SK-N-MC (cell line): Measurements from ENCODE around the gene EPAS1.

Experiments
- DNase-seq: peaks from one replicate; pipeline ENCODE4 v3.0.0-alpha.2; 2011; ENCODE audit warnings: low read depth, low spot score
- H3K27ac ChIP-seq: fragments of 200-600 bp; sonication (generic); 2 replicates; pipeline ENCODE4 v1.5.1; 2016; ENCODE audit warnings: mixed run types
- H3K36me3 ChIP-seq: fragments of 200-600 bp; sonication (generic); 2 replicates; pipeline ENCODE4 v1.6.1; 2017; ENCODE audit warnings: antibody characterized with exemption, low read length, mixed read lengths; ENCODE audit not compliant: insufficient read depth
- H3K4me3 ChIP-seq: fragments of 200-600 bp; sonication (generic); 2 replicates; pipeline ENCODE4 v1.5.1; 2016
- H3K9ac ChIP-seq: fragments of 200-600 bp; sonication (generic); 2 replicates; pipeline ENCODE4 v1.8.0; 2017; ENCODE audit warnings: mixed run types, mixed read lengths; ENCODE audit not compliant: insufficient read length
- H3K9me3 ChIP-seq: fragments of 200-600 bp; sonication (generic); 2 replicates; pipeline ENCODE4 v1.6.1; 2017; ENCODE audit warnings: low read depth, mild to moderate bottlenecking, antibody characterized with exemption, low read length, moderate library complexity, mixed read lengths
- EZH2 ChIP-seq: fragments of 200-600 bp; sonication (generic); IDR thresholded peaks from one replicate; pipeline ENCODE4 v1.6.1; 2017; ENCODE audit warnings: antibody characterized with exemption
- FOXP2 ChIP-seq: optimal IDR thresholded peaks from 2 replicates; pipeline ENCODE3; 2011; ENCODE audit warnings: mild to moderate bottlenecking, moderate library complexity; ENCODE audit not compliant: insufficient read depth; ENCODE audit errors: extremely low read length, control extremely low read depth
- POLR2AphosphoS5 ChIP-seq: IDR thresholded peaks from 2 replicates; pipeline ENCODE4 v1.6.1; 2012; ENCODE audit warnings: mild to moderate bottlenecking, low read depth, low read length, borderline replicate concordance

Gene EPAS1

DNA sequence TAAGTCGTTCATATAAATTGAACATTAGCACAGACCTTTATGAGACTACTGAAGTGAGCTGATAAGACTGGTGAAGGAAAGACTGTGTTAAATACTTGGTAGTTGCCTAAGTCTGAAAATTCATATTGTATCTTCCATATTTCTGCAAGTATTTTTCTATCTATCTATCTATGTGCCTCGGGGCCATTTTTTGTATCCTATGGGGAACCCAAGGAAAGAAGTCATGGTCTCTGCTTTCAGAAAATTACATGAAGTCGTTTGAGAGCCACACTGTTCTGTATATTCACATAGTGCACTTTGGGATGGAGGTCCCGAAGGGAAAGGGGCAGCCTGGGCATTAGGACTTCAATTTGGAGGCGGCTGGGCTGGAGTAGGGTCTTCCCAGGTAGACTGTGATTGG lies 89.6 kb downstream of the EPAS1 start:
- peak overlapping the region; percentile 72 for H3K27ac ChIP-seq
- DNase-seq: no peak
- H3K9me3 ChIP-seq: no peaks in the 10 kb centered on the region
- H3K36me3 ChIP-seq: no peaks in the 10 kb centered on the region
- peak overlapping the region; percentile 39 for H3K4me3 ChIP-seq
- TF ChIP-seq FOXP2 (no peak), EZH2 (no peak), POLR2AphosphoS5 (no peak)
- H3K9ac ChIP-seq: no peak overlapping the region

DNA sequence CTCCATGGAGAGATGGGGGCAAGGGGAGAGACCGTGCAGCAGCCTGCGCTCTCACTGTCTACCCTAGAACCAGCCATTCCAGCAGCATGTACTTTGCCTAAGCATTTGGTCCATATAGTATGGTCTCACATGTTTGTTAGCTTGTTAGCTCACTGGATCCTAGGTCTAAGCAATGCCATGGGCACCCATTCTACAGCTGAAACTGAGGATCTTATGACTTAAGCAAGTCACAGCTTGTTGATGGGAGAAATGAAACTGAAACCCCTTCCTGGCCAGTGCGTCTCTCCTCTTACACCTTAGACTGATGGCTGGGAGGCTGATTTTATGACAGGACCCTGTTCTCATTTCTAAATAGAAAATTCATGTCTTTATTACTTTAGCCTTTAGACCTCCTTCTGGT lies 90.1 kb downstream of the EPAS1 start:
- Histone ChIP-seq H3K27ac (no peak overlapping the region), H3K36me3 (no peaks in the 10 kb centered on the region), H3K9ac (no peak overlapping the region), H3K4me3 (no peak overlapping the region), H3K9me3 (no peaks in the 10 kb centered on the region)
- TF ChIP-seq FOXP2 (no peak), EZH2 (no peak), POLR2AphosphoS5 (no peak)
- DNase-seq: no peak

DNA sequence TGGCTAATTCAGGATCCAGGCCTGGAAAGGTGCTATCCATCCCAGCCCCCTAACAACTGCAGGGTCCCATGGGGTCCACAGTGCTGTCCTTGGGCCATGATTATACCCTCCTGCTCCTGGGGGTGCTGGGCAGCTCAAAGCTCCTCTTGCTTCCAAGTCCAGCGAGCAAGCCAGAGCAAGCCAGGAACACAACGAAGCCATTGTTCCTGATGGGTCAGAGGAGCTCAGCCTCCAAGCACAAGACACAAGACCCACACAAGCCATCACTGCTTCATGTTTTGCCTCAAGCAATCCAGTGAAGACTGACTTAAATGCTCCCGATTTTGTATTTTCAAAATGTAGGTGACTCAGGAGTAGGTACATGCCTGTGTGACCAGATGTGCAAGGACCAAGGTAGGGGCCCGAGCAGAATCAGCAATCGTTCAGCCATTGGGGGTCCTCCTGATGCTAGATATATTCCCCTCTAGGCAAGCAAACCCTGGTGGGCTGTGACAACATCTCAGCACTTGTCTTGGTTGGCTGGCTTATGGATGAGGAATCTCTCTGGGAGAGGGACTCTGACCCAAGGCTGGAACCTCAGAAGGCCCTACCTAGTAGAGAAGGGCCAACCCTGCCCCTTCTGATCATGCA lies 90.8 kb downstream of the EPAS1 start:
- Histone ChIP-seq H3K9ac (no peak overlapping the region), H3K27ac (no peak overlapping the region), H3K4me3 (no peak overlapping the region), H3K9me3 (no peaks in the 10 kb centered on the region), H3K36me3 (no peaks in the 10 kb centered on the region)
- no peak for DNase-seq
- no peak for TF ChIP-seq POLR2AphosphoS5
- no peak for TF ChIP-seq EZH2
- no peak for TF ChIP-seq FOXP2

DNA sequence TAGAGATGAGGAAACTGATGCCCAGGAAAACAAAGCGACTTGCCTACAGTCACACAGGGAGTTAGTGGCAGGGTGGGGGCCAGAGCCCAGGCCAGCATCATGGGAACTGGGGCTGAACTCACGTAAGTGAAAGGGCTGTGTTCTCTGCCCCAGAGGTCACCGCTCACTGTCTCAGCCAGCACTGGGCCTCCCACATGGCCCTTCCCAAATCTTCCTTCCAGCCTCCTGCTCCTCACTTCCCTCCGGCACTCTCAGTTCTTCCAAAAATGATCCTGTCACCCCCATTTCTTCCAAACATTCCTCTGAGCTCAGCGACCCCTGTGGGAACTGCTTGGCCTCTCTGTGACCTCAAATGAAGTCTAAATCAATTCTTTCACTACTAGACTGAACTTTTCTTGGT lies 91.7 kb downstream of the EPAS1 start:
- Histone ChIP-seq H3K27ac (no peak overlapping the region), H3K4me3 (no peak overlapping the region), H3K9ac (no peak overlapping the region), H3K9me3 (no peaks in the 10 kb centered on the region), H3K36me3 (no peaks in the 10 kb centered on the region)
- TF ChIP-seq EZH2: no peak
- no peak for TF ChIP-seq POLR2AphosphoS5
- no peak for TF ChIP-seq FOXP2
- DNase-seq: no peak

DNA sequence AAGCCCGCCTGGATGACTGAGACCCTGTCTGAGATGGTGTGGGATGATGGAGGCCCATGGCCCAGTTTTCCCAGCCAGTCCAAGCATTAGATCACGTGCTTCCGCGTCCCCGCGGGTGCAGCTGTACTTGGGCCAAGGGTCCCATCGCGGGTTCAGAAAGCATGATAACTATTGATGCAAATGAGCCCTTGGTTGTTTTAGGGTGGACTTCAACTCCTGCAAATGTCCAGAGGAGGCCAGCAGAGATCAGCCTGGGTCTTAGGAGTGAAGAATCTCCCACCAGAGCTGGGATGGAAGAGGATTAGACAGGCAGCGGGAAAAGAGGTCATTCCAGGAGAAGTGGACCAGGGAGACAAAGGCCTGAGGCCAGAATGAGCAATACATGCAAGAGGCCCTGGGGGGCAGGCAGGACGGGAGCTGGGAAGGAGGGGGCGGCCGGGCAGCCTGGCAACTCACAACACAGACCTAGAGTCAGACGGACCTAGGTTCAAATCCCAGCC lies 92.3 kb downstream of the EPAS1 start:
- DNase-seq: no peak
- Histone ChIP-seq H3K9me3 (no peaks in the 10 kb centered on the region), H3K4me3 (no peak overlapping the region), H3K27ac (no peak overlapping the region), H3K9ac (no peak overlapping the region), H3K36me3 (no peaks in the 10 kb centered on the region)
- TF ChIP-seq POLR2AphosphoS5: no peak
- TF ChIP-seq EZH2: no peak
- TF ChIP-seq FOXP2: no peak

DNA sequence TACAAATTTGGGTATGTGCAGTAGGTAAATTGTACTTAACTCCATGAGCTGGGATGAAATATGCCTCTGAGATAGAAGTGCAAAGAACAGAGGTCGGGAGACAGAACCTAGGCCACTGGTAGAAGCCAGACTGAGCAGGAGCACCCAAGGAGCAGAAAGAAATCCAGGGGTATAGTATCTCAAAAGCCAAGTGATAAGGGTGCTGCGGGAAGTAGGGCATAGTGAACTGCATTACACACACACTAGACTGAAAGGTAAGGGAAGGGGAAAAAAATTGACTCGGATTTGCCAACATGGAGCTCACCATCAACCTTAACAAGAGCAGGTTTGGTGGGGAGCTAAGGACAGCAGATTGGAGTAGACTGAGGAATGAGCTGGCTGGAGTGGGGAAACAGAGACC lies 92.8 kb downstream of the EPAS1 start:
- Histone ChIP-seq H3K9me3 (no peaks in the 10 kb centered on the region), H3K9ac (no peak overlapping the region), H3K36me3 (no peaks in the 10 kb centered on the region), H3K27ac (no peak overlapping the region), H3K4me3 (no peak overlapping the region)
- no peak for DNase-seq
- TF ChIP-seq FOXP2 (no peak), POLR2AphosphoS5 (no peak), EZH2 (no peak)

DNA sequence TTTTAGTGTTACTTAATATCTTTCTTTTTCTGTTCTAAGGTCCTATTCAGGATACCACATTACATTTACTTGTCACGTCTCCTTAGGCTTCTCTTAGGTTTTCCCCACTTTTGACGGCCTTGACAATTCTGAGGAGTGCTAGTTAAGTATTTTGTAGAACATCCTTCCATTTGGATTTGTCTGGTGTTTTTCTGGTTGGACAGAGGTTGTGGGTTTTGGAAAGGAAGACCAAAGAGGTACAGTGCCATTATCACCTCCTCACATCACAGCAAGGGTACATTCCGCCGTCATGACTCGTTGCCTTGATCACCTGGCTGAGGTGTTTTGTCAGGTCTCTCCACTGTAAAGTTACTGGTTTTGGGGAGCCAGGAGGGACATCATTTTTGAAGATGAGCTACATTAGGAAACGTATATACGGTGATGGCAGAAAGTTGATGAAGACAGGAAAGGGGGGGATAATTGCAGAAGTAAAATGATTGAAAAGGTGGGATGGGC lies 93.7 kb downstream of the EPAS1 start:
- no peak for DNase-seq
- TF ChIP-seq POLR2AphosphoS5: no peak
- no peak for TF ChIP-seq EZH2
- TF ChIP-seq FOXP2: no peak
- no peak overlapping the region for H3K4me3 ChIP-seq

DNA sequence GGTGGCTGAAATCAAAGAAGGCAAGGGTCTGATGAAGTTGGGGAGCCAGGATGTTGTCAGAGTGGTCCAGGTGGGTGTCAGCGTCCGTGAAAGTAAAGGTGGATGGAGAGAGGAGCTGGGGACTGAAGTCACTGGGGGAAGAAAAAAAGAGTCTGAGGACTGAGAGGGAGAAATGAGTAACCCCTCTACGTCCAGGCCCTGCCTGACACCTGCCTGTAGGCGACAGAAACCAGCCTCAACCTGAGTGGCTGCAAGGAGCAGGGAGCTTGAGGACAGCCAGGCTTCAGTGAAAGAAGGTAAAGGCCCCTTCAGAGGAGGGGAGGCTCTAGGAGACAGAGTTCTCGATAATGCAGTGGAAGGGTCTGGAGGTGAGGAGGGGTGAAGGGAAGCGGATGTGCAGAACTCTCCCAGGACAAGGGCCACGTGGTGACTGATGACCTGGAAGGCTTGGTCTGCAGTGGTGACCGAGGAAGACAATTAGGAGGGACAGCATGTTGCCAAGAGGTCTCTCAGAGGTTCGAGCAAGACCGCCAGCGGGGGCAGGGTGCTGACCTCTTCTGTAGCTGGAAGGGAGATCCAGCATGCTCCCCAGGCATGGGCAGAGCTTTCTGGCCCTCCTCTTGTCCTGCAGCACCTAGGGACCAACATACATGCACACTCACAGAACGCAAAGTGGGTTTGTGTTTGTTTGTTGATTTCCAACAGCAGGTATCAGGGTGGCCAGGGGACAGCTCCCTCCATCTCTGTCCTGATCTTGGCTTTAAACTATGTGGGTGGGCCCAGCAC lies 95.5 kb downstream of the EPAS1 start:
- no peak for TF ChIP-seq FOXP2
- no peak for TF ChIP-seq POLR2AphosphoS5
- no peak for TF ChIP-seq EZH2

More for the DNA sequence above, 93.7 kb downstream of the EPAS1 start:
- H3K9me3 ChIP-seq: no peaks in the 10 kb centered on the region
- H3K9ac ChIP-seq: no peak overlapping the region
- H3K36me3 ChIP-seq: no peaks in the 10 kb centered on the region
- H3K27ac ChIP-seq: no peak overlapping the region

More for the DNA sequence above, 95.5 kb downstream of the EPAS1 start:
- no peak overlapping the region for H3K9ac ChIP-seq
- DNase-seq: no peak
- no peaks in the 10 kb centered on the region for H3K36me3 ChIP-seq
- H3K4me3 ChIP-seq: no peak overlapping the region
- H3K9me3 ChIP-seq: no peaks in the 10 kb centered on the region
- no peak overlapping the region for H3K27ac ChIP-seq
